OCI-LY1 (cell line): ENCODE results near the gene TARS1.

ENCODE experiments used
- H2AFZ ChIP-seq: fragments of 200-600 bp; sonication (generic), shearing (Covaris generic); 2 replicates; pipeline ENCODE4 v1.6.0; 2014; ENCODE audit warnings: antibody characterized with exemption, mild to moderate bottlenecking, low read length
- H3F3A ChIP-seq: fragments of 200-600 bp; sonication (generic), shearing (Covaris generic); 2 replicates; pipeline ENCODE4 v1.6.0; 2014; ENCODE audit warnings: mild to moderate bottlenecking, antibody characterized with exemption, low read length, moderate library complexity; ENCODE audit not compliant: insufficient read depth
- H3K27ac ChIP-seq: fragments of 200-600 bp; sonication (generic); 2 replicates; pipeline ENCODE4 v1.5.1; 2014; ENCODE audit warnings: low read length, mixed run types, mild to moderate bottlenecking, low read depth; ENCODE audit not compliant: poor library complexity, severe bottlenecking
- H3K27me3 ChIP-seq: fragments of 200-600 bp; sonication (generic); 2 replicates; pipeline ENCODE4 v1.6.0; 2014; ENCODE audit warnings: antibody characterized with exemption, mild to moderate bottlenecking, low read length, moderate library complexity; ENCODE audit not compliant: insufficient read depth
- H3K36me3 ChIP-seq: fragments of 200-600 bp; sonication (generic); 2 replicates; pipeline ENCODE4 v1.6.1; 2014; ENCODE audit warnings: mild to moderate bottlenecking, antibody characterized with exemption, low read length, moderate library complexity, mixed read lengths; ENCODE audit not compliant: insufficient read depth
- H3K4me1 ChIP-seq: fragments of 200-600 bp; sonication (generic); 2 replicates; pipeline ENCODE4 v1.5.1; 2014; ENCODE audit warnings: mild to moderate bottlenecking, low read length, moderate library complexity; ENCODE audit not compliant: insufficient read depth, severe bottlenecking
- H3K4me2 ChIP-seq: fragments of 200-600 bp; sonication (generic), shearing (Covaris generic); 2 replicates; pipeline ENCODE4 v1.6.1; 2014; ENCODE audit warnings: low read length
- H3K4me3 ChIP-seq: fragments of 200-600 bp; sonication (generic); 2 replicates; pipeline ENCODE4 v1.5.1; 2014; ENCODE audit warnings: low read length, low read depth, mild to moderate bottlenecking, mixed read lengths; ENCODE audit not compliant: poor library complexity, severe bottlenecking
- H3K79me2 ChIP-seq: fragments of 200-600 bp; shearing (Covaris generic); 2 replicates; pipeline ENCODE4 v1.6.1; 2016; ENCODE audit warnings: mixed run types, low read length, mixed read lengths; ENCODE audit not compliant: insufficient read depth
- H3K9ac ChIP-seq: fragments of 200-600 bp; sonication (generic), shearing (Covaris generic); 2 replicates; pipeline ENCODE4 v1.6.1; 2014; ENCODE audit warnings: mild to moderate bottlenecking, low read length, mixed read lengths
- H3K9me2 ChIP-seq: fragments of 200-600 bp; sonication (generic), shearing (Covaris generic); 2 replicates; pipeline ENCODE4 v1.6.1; 2014; ENCODE audit warnings: low read depth, mild to moderate bottlenecking, low read length, mixed read lengths
- H3K9me3 ChIP-seq: fragments of 200-600 bp; shearing (Covaris generic); 2 replicates; pipeline ENCODE4 v1.6.1; 2014; ENCODE audit warnings: low read length, mixed read lengths
- H4K20me1 ChIP-seq: fragments of 200-600 bp; sonication (generic), shearing (Covaris generic); 2 replicates; pipeline ENCODE4 v1.6.0; 2016; ENCODE audit warnings: mild to moderate bottlenecking, low read length; ENCODE audit not compliant: insufficient read depth
- CTCF ChIP-seq: fragments of 200-600 bp; sonication (generic), shearing (Covaris generic); IDR thresholded peaks from 2 replicates; pipeline ENCODE4 v1.5.1; 2017; ENCODE audit warnings: mild to moderate bottlenecking, antibody characterized with exemption, low read length, moderate library complexity, mixed read lengths
- EZH2 ChIP-seq: fragments of 200-600 bp; sonication (generic), shearing (Covaris generic); IDR thresholded peaks from 2 replicates; pipeline ENCODE4 v1.8.0; 2017; ENCODE audit warnings: borderline replicate concordance, mixed run types, mild to moderate bottlenecking, antibody characterized with exemption, low read length, moderate library complexity, mixed read lengths

TARS1 gene

GRCh38 chr5:33468775-33469435 lies 28.1 kb downstream of the TARS1 start:
- Histone ChIP-seq H3F3A (no peaks in the 10 kb centered on the region), H3K4me2 (no peak overlapping the region), H3K79me2 (no peaks in the 10 kb centered on the region), H4K20me1 (no peaks in the 10 kb centered on the region), H3K9ac (no peak overlapping the region), H3K9me3 (no peaks in the 10 kb centered on the region), H3K27ac (no peak overlapping the region), H3K4me3 (no peak overlapping the region), H3K9me2 (no peaks in the 10 kb centered on the region), H3K27me3 (no peaks in the 10 kb centered on the region), H3K4me1 (no peaks in the 10 kb centered on the region), H2AFZ (no peak overlapping the region), H3K36me3 (peaks cover 50% of the 10 kb centered on the region)
- TF ChIP-seq CTCF: no peak
- TF ChIP-seq EZH2: no peak

- H4K20me1 ChIP-seq: no peaks in the 10 kb centered on the region
- H3K4me2 ChIP-seq: no peak overlapping the region
- no peaks in the 10 kb centered on the region for H3K27me3 ChIP-seq
- H3K9me3 ChIP-seq: no peaks in the 10 kb centered on the region
- no peaks in the 10 kb centered on the region for H3K9me2 ChIP-seq
- peaks cover 43% of the 10 kb centered on the region for H3K36me3 ChIP-seq
- H3K9ac ChIP-seq: no peak overlapping the region
- no peak overlapping the region for H3K27ac ChIP-seq
- H3K4me3 ChIP-seq: no peak overlapping the region
- H3K79me2 ChIP-seq: no peaks in the 10 kb centered on the region
- H3F3A ChIP-seq: no peaks in the 10 kb centered on the region
- H3K4me1 ChIP-seq: no peaks in the 10 kb centered on the region
- H2AFZ ChIP-seq: no peak overlapping the region
- peak; percentile 18; the same call in 1 of the 2 replicates for TF ChIP-seq CTCF
- TF ChIP-seq EZH2: no peak
These were observed 29.8 kb downstream of the TARS1 start for GRCh38 chr5:33470544-33470943.

- Histone ChIP-seq H3K4me3 (no peak overlapping the region), H3K9me3 (no peaks in the 10 kb centered on the region), H3K27ac (no peak overlapping the region), H3K4me1 (no peaks in the 10 kb centered on the region), H3K79me2 (no peaks in the 10 kb centered on the region), H3K9ac (no peak overlapping the region), H2AFZ (no peak overlapping the region), H3F3A (no peaks in the 10 kb centered on the region), H3K27me3 (no peaks in the 10 kb centered on the region), H3K36me3 (peaks cover 25% of the 10 kb centered on the region), H3K4me2 (no peak overlapping the region), H3K9me2 (no peaks in the 10 kb centered on the region), H4K20me1 (no peaks in the 10 kb centered on the region)
- TF ChIP-seq CTCF (no peak), EZH2 (no peak)
These were observed 32.1 kb downstream of the TARS1 start for GRCh38 chr5:33472805-33473409.
